Stimulated activated naive CD8-positive, alpha-beta T cell treated with anti-CD3 and anti-CD28 coated beads, Interleukin-15, Interleukin-2, amounts not matched to agents 100 U/mL and 50 U/mL, for 24 hours (primary cell): ENCODE data around the gene LGALS9.
A peak's percentile ranks its signal among the peaks of the same experiment; 100 is the strongest.
"Not testable (repeated sequence)": the region's sequence is repeated elsewhere in the genome, so short reads cannot be mapped to it uniquely, and the experiment has no call there.

ENCODE experiments used
- ATAC-seq: fragments of 150-1000 bp; cut with Tn5 transposase; one replicate; pipeline ENCODE4 v1.10.0; 2021
- DNase-seq: peaks from one replicate; pipeline ENCODE4 v3.0.0; 2021

LGALS9 gene

GRCh38 chr17:27631411-27631760 is 398 bp downstream of the LGALS9 start:
- peak; percentile 21 for DNase-seq

GRCh38 chr17:27631897-27632725 is 1.1 kb downstream of the LGALS9 start:
- DNase-seq: no peak

More at GRCh38 chr17:27631411-27631760, 398 bp downstream of the LGALS9 start:
- peak; percentile 28 for ATAC-seq

GRCh38 chr17:27632766-27633165 is 1.8 kb downstream of the LGALS9 start:
- DNase-seq, ATAC-seq: not testable (repeated sequence)

More at GRCh38 chr17:27631897-27632725, 1.1 kb downstream of the LGALS9 start:
- no peak for ATAC-seq

GRCh38 chr17:27633312-27634025 is 2.5 kb downstream of the LGALS9 start:
- DNase-seq (no peak), ATAC-seq (no peak)

GRCh38 chr17:27634026-27634335 is 3.0 kb downstream of the LGALS9 start:
- DNase-seq: no peak
- no peak for ATAC-seq

- no peak for DNase-seq
- no peak for ATAC-seq
Measured at GRCh38 chr17:27634776-27635175, 3.8 kb downstream of the LGALS9 start.

- ATAC-seq (no peak), DNase-seq (no peak)
Measured at GRCh38 chr17:27635275-27635823, 4.4 kb downstream of the LGALS9 start.

GRCh38 chr17:27636005-27636520 is 5.1 kb downstream of the LGALS9 start:
- ATAC-seq, DNase-seq: not testable (repeated sequence)

- not testable (repeated sequence) for DNase-seq, ATAC-seq
Measured at GRCh38 chr17:27637818-27638217, 6.8 kb downstream of the LGALS9 start.

GRCh38 chr17:27638415-27638914 is 7.5 kb downstream of the LGALS9 start:
- not testable (repeated sequence) for ATAC-seq, DNase-seq

GRCh38 chr17:27640790-27641189 is 9.8 kb downstream of the LGALS9 start:
- no peak for ATAC-seq
- no peak for DNase-seq

- no peak for ATAC-seq
- no peak for DNase-seq
Measured at GRCh38 chr17:27644586-27644985, 13.6 kb downstream of the LGALS9 start.

- DNase-seq, ATAC-seq: not testable (repeated sequence)
Measured at GRCh38 chr17:27645621-27646020, 14.6 kb downstream of the LGALS9 start.

- ATAC-seq: no peak
- DNase-seq: no peak
Measured at GRCh38 chr17:27646232-27646631, 15.2 kb downstream of the LGALS9 start.

- ATAC-seq: no peak
- DNase-seq: no peak
Measured at GRCh38 chr17:27647765-27648164, 16.8 kb downstream of the LGALS9 start.

- not testable (repeated sequence) for ATAC-seq, DNase-seq
Measured at GRCh38 chr17:27649111-27649571, 18.2 kb downstream of the LGALS9 start.

GRCh38 chr17:27649929-27650328 is 18.9 kb downstream of the LGALS9 start:
- ATAC-seq (no peak), DNase-seq (no peak)

GRCh38 chr17:27650836-27651235 is 19.8 kb downstream of the LGALS9 start:
- ATAC-seq: no peak
- no peak for DNase-seq

GRCh38 chr17:27651411-27652345 is 20.7 kb downstream of the LGALS9 start:
- ATAC-seq: peak; percentile 45
- DNase-seq: peak; percentile 69

- ATAC-seq, DNase-seq: not testable (repeated sequence)
Measured at GRCh38 chr17:27653449-27653971, 22.5 kb downstream of the LGALS9 start.

- DNase-seq (no peak), ATAC-seq (no peak)
Measured at GRCh38 chr17:27654136-27654535, 23.1 kb downstream of the LGALS9 start.
